Activated CD8-positive, alpha-beta T cell treated with anti-CD3 and anti-CD28 coated beads for 36 hours (primary cell): Measurements from ENCODE around the gene TUBA1B. TPM values are rescaled to one million over a fixed set of nuclear protein-coding genes. Genes with fewer than 3 reads are reported as not detected.

Source experiments
- ATAC-seq: fragments of 200-7000 bp; cut with Tn5 transposase; one replicate; pipeline ENCODE4 v1.10.0; 2021; ENCODE audit warnings: mild to moderate bottlenecking, moderate library complexity
- CTCF ChIA-PET: fragments of 350-600 bp; sonication (Branson Sonifier 250); formaldehyde crosslinking; loops from one replicate; lab custom pipeline; 2021; ENCODE audit warnings: antibody characterized with exemption; lab: Charles Lee
- POLR2A ChIA-PET: fragments of 350-600 bp; sonication (Branson Sonifier 250); formaldehyde crosslinking; loops from one replicate; lab custom pipeline; 2021; ENCODE audit warnings: antibody characterized with exemption; lab: Charles Lee
- DNase-seq: peaks from one replicate; pipeline ENCODE4 v3.0.0-alpha.2; 2020
- H3K27ac Mint-ChIP-seq: one replicate; pipeline ENCODE4 v1.8.0; 2021; ENCODE audit warnings: mild to moderate bottlenecking, mixed read lengths
- H3K27me3 Mint-ChIP-seq: one replicate; pipeline ENCODE4 v1.8.0; 2021; ENCODE audit warnings: mixed read lengths
- H3K36me3 Mint-ChIP-seq: one replicate; pipeline ENCODE4 v1.8.0; 2021; ENCODE audit warnings: low read depth, mixed read lengths
- H3K4me1 Mint-ChIP-seq: one replicate; pipeline ENCODE4 v1.8.0; 2021; ENCODE audit warnings: low read depth, mixed read lengths
- H3K4me3 Mint-ChIP-seq: one replicate; pipeline ENCODE4 v1.8.0; 2021; ENCODE audit warnings: mild to moderate bottlenecking, moderate library complexity, mixed read lengths
- H3K9me3 Mint-ChIP-seq: one replicate; pipeline ENCODE4 v1.8.0; 2021; ENCODE audit warnings: mixed read lengths
- intact Hi-C: fragments of 100-400 bp; cut with micrococcal nuclease; formaldehyde crosslinking; loops from one replicate; pipeline ENCODE4 v1.10.0; 2022
- total RNA-seq, 2 experiments: library from RNA; stranded (reverse); gene quantifications; one replicate each; pipeline ENCODE4 v1.2.3, GENCODE V29; 2021
- TF ChIP-seq, protein P1 (sequence below): fragments of 200-600 bp; IDR thresholded peaks from one replicate; pipeline ENCODE4 v1.8.0; 2022; ENCODE audit warnings: antibody characterized with exemption, mild to moderate bottlenecking

Gene TUBA1B
- total RNA-seq, 2 experiments from 2014 or later = 2,169 to 2,181 TPM

GRCh38 chr12:49161092-49161795 lies 30.0 kb upstream of the TUBA1B start:
- Mint-ChIP-seq H3K4me3 (no peak overlapping the region), H3K4me1 (no peaks in the 10 kb centered on the region), H3K27me3 (no peaks in the 10 kb centered on the region), H3K27ac (no peak overlapping the region), H3K9me3 (no peaks in the 10 kb centered on the region), H3K36me3 (no peaks in the 10 kb centered on the region)
- ChIA-PET CTCF (no interaction called here), POLR2A (no interaction called here)
- TF ChIP-seq, protein P1, sequence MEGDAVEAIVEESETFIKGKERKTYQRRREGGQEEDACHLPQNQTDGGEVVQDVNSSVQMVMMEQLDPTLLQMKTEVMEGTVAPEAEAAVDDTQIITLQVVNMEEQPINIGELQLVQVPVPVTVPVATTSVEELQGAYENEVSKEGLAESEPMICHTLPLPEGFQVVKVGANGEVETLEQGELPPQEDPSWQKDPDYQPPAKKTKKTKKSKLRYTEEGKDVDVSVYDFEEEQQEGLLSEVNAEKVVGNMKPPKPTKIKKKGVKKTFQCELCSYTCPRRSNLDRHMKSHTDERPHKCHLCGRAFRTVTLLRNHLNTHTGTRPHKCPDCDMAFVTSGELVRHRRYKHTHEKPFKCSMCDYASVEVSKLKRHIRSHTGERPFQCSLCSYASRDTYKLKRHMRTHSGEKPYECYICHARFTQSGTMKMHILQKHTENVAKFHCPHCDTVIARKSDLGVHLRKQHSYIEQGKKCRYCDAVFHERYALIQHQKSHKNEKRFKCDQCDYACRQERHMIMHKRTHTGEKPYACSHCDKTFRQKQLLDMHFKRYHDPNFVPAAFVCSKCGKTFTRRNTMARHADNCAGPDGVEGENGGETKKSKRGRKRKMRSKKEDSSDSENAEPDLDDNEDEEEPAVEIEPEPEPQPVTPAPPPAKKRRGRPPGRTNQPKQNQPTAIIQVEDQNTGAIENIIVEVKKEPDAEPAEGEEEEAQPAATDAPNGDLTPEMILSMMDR = no peak
- ATAC-seq (no peak), DNase-seq (no peak)
- intact Hi-C loops = no loop called here

DNA sequence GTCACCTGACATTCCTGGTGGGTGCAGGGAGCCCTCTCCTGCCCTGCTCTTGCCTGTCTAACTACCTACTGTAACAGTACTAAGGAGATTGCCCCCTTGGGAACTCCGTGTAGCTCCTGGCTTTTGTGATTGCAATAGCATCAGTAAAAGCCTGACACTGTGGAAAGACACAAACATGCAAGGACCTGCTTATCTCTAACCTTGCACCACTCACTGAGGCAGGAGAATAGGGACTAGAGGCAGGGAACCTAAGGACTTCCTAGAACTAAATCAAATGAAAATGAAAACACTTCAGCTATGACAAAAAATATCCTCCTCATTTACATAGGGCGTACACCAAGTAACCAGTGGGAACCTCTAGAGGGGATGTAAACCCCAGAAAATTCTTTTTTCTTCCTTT lies 29.2 kb upstream of the TUBA1B start:
- H3K4me1 Mint-ChIP-seq = no peaks in the 10 kb centered on the region
- TF ChIP-seq, protein P1 = no peak
- no peak overlapping the region for H3K27ac Mint-ChIP-seq
- H3K4me3 Mint-ChIP-seq = no peak overlapping the region
- DNase-seq (no peak), ATAC-seq (no peak)
- CTCF ChIA-PET = no interaction called here
- no peaks in the 10 kb centered on the region for H3K27me3 Mint-ChIP-seq
- POLR2A ChIA-PET = no interaction called here
- H3K9me3 Mint-ChIP-seq = no peaks in the 10 kb centered on the region
- intact Hi-C loops = no loop called here
- no peaks in the 10 kb centered on the region for H3K36me3 Mint-ChIP-seq

GRCh38 chr12:49154221-49154620 lies 23.0 kb upstream of the TUBA1B start:
- no peak for DNase-seq
- Mint-ChIP-seq H3K36me3 (peaks cover 3% of the 10 kb centered on the region), H3K27ac (no peak overlapping the region), H3K9me3 (no peaks in the 10 kb centered on the region), H3K27me3 (no peaks in the 10 kb centered on the region), H3K4me1 (peaks cover 2% of the 10 kb centered on the region), H3K4me3 (no peak overlapping the region)
- CTCF ChIA-PET = no interaction called here
- TF ChIP-seq, protein P1 = no peak
- POLR2A ChIA-PET = interaction anchor here (1.1 kb wide), 1 partner anchor 23 kb away, joined by 4 read pairs; the partner anchor contains the start of gene TUBA1B
- intact Hi-C loops = no loop called here
- no peak for ATAC-seq

- H3K4me3 Mint-ChIP-seq = no peak overlapping the region
- H3K4me1 Mint-ChIP-seq = peaks cover 2% of the 10 kb centered on the region
- peaks cover 3% of the 10 kb centered on the region for H3K36me3 Mint-ChIP-seq
- intact Hi-C loops = no loop called here
- ATAC-seq = no peak
- POLR2A ChIA-PET = interaction anchor here (4.5 kb wide), 1 partner anchor 16 kb away, joined by 26 read pairs; the partner anchor contains the start of gene TUBA1B
- H3K27me3 Mint-ChIP-seq = no peaks in the 10 kb centered on the region
- H3K27ac Mint-ChIP-seq = no peak overlapping the region
- TF ChIP-seq, protein P1 = no peak
- CTCF ChIA-PET = interaction anchor here (1.1 kb wide), 3 partner anchors 15 to 30 kb away, joined by 3 read pairs; no protein-coding TSS in a partner anchor
- DNase-seq = no peak
- H3K9me3 Mint-ChIP-seq = no peaks in the 10 kb centered on the region
Measured at GRCh38 chr12:49147384-49147783, 16.2 kb upstream of the TUBA1B start.

DNA sequence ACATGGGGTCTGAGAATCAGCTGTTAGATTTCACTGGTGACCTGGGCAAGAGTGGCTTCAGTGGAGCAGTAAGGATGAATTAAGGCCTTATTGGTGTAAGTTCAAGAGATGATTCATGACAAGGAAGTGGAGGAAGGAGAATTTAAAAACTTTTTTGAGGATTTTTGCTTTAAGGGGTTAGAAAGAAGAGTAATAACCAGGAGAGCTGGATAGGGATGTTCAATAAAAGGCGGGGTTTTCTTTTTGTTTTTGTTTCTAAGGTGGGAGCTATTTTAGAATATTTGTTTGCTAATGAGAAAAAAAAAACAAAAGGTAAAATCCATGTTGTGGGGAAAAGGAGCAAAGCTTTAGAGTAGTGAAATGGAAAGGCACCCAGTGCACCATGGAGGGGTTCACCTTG lies 15.2 kb upstream of the TUBA1B start:
- H3K27me3 Mint-ChIP-seq = no peaks in the 10 kb centered on the region
- TF ChIP-seq, protein P1 = no peak
- intact Hi-C loops = no loop called here
- no peaks in the 10 kb centered on the region for H3K9me3 Mint-ChIP-seq
- ATAC-seq = no peak
- H3K4me1 Mint-ChIP-seq = peaks cover 2% of the 10 kb centered on the region
- ChIA-PET POLR2A (interaction anchor here (0.7 to 4.5 kb wide), 2 partner anchors 15 to 126 kb away, joined by 5 to 26 read pairs; partner anchors contain the start of gene TUBA1B), CTCF (no interaction called here)
- H3K4me3 Mint-ChIP-seq = no peak overlapping the region
- H3K36me3 Mint-ChIP-seq = peaks cover 3% of the 10 kb centered on the region
- no peak for DNase-seq
- no peak overlapping the region for H3K27ac Mint-ChIP-seq
